Peyer's patch (tissue), 4 donors: Measurements from ENCODE around the gene CTAG1A.

Experiments used
- CTCF ChIP-seq, 6 experiments: fragments of 450-650 bp in 4 of 6; fragments of 200-600 bp in 2 of 6; sonication (generic) in 1 of 6; IDR thresholded peaks; one replicate each; pipeline ENCODE4 v1.5.1; 2017 to 2019; ENCODE audit warnings: antibody characterized with exemption in 6 of 6, mild to moderate bottlenecking in 3 of 6, moderate library complexity in 1 of 6
- POLR2A ChIP-seq, 2 donors: fragments of 450-650 bp; IDR thresholded peaks; one replicate each; pipeline ENCODE4 v1.5.1; 2017; ENCODE audit warnings: antibody characterized with exemption in 2 of 2, mild to moderate bottlenecking in 2 of 2, moderate library complexity in 2 of 2

- TF ChIP-seq CTCF (IDR thresholded peaks at IDR 0.05) (no peak), POLR2A (IDR thresholded peaks at IDR 0.05) (no peak)
Measured at GRCh38 chrX:154605566-154605965, 20.6 kb downstream of the CTAG1A start.
